ENCODE data around the gene SPATA2. TPM values are rescaled to one million over a fixed set of nuclear protein-coding genes. Genes with fewer than 3 reads are reported as not detected.
"Not testable (repeated sequence)": the region's sequence is repeated elsewhere in the genome, so short reads cannot be mapped to it uniquely, and the experiment has no call there.

The SPATA2 gene
- polyA plus RNA-seq (ENCODE audit: insufficient read length in 4 of 4): 10 to 100 TPM in 2 of 4 donors, 1 to 10 TPM in 2; 8.8 to 12.1 (median 10.8) TPM

DNA sequence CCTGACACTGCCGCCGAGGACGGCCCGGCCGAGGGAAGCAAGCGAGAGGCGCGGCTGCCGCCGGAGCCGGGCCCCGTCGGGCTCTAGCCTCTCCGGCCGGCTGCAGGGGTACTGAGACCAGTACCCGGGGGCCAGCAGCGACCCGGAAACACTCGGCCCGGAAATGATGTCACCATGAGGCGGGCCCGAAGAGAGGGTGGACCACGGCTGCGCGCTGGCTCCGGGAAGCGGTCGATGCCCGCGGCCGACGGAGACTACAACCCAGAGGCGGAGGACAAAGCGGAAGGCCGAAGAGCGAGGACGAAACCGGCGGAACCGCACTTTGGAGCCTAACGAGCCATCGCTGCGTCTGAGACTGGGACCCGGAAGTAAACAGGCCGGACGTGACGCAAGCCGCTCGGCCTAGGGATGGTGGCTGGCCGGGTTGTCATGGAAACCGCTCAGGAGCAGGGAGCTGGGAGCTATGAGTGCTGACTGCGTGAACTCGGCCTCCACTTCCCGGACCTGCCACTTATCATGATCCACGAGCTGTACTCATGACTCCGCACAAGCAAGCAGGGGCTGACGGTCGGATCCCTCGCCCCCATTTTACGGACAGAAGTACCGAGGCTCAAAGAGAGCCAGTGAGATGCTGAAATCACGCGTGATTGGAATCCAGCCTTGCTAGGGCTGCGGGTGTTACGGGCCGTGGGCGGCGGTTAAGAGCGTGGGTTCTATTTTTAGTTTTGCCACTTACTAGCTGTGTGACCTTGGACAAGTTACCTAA, at the start of gene SPATA2:
SPATA2 (minus strand) TSS at position 150 of the 766 bp plus-strand sequence. CDS start 7,039 bp downstream, outside the sequence.
- DNase-seq (ENCODE audit: low read depth in 4 of 4, low spot score in 2 of 4): peak in 3 of 4 donors; percentile 87 to 94 (median 91)

- DNase-seq (ENCODE audit: low read depth in 4 of 4, low spot score in 2 of 4): no peak
Observed at GRCh38 chr20:49961413-49961812, 46.1 kb upstream of the SPATA2 start.

GRCh38 chr20:49957089-49957938, 42.0 kb upstream of the SPATA2 start:
- DNase-seq (ENCODE audit: low read depth in 4 of 4, low spot score in 2 of 4): not testable (repeated sequence)

DNA sequence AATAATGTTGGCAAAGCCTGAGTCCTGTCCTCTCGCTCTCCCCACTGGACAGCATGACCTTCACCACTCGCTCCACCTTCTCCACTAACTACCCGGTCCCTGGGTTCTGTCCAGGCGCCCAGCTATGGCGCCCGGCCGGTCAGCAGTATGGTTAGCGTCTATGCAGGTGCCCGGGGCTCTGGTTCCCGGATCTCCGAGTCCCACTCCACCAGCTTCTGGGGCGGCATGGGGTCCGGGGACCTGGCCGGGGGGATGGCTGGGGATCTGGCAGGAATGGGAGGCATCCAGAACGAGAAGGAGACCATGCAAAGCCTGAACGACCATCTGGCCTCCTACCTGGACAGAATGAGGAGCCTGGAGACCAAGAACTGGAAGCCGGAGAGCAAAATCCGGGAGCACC, 41.4 kb upstream of the SPATA2 start:
- DNase-seq (ENCODE audit: low read depth in 4 of 4, low spot score in 2 of 4): no peak

- DNase-seq (ENCODE audit: low read depth in 4 of 4, low spot score in 2 of 4): not testable (repeated sequence)
Observed at GRCh38 chr20:49955830-49956396, 40.6 kb upstream of the SPATA2 start.

DNA sequence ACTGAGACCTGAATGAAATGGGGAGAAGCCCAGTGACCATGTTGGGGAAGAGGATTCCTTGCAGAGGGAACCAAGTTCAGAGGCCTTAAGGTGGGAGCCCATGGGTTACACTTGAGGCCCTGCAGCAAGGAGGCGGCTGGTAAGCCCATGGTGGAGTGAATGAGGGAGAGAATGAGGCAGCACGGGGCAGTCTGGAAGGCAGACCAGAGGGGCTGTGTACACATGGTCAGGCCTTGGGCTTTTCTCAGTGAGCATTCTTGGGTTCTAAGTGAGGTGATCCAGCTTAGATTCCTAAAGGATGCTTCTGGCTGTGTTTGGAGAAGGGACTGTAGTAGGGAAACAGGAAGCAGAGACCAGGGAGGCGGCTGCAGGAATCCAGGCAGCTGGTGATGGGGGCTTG, 39.8 kb upstream of the SPATA2 start:
- no peak for DNase-seq (ENCODE audit: low read depth in 4 of 4, low spot score in 2 of 4)

DNA sequence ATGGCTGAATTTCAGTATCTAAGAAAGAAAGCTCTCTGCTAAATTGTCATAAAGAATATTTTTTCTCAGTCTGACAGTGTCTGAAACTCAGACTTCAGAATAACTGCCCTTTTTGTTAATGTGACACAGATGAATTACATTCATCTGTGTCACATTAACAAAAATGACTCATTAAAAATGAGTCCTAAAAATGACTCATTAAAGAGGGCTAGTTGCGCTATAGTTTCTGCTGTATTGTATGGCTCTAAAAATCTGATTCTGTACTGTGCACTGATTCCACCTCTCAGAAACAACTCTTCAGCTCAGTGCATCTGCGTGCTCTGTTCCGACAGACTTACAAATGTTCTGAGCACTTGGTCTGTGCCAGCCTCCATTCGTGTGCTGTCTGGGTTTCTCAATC, 35.8 kb upstream of the SPATA2 start:
- no peak for DNase-seq (ENCODE audit: low read depth in 4 of 4, low spot score in 2 of 4)

GRCh38 chr20:49948809-49949507, 33.6 kb upstream of the SPATA2 start:
- DNase-seq (ENCODE audit: low read depth in 4 of 4, low spot score in 2 of 4): no peak

GRCh38 chr20:49948178-49948577, 32.8 kb upstream of the SPATA2 start:
- DNase-seq (ENCODE audit: low read depth in 4 of 4, low spot score in 2 of 4): no peak

DNA sequence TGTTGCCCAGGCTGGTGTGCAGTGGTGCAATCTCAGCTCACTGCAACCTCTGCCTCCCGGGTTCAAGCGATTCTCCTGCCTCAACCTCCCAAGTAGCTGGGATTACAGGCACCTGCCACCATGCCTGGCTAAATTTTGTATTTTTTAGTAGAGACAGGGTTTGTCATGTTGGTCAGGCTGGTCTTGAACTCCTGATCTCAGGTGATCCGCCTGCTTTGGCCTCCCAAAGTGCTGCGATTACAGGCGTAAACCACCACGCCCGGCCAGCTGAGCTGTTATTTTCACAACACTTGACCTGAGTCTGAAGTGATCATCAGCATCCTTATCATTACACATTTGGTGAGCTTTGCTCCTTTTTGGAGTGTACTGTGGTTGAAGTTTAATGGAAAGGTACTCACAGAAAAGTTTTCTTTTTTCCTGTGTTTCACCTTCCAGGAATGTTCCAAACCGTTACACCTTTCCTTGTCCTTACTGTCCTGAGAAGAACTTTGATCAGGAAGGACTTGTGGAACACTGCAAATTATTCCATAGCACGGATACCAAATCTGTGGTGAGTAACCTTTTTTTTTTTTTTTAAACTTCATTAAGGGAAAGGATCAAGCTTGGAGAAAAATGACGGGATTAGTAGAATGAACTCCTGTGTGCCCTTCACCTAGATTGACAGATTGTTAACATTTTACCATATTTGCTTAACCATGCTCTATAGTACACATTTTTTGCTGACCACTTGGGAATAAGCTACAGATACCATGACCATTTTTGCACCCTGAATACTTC, 30.6 kb upstream of the SPATA2 start:
- DNase-seq (ENCODE audit: low read depth in 4 of 4, low spot score in 2 of 4): no peak

DNA sequence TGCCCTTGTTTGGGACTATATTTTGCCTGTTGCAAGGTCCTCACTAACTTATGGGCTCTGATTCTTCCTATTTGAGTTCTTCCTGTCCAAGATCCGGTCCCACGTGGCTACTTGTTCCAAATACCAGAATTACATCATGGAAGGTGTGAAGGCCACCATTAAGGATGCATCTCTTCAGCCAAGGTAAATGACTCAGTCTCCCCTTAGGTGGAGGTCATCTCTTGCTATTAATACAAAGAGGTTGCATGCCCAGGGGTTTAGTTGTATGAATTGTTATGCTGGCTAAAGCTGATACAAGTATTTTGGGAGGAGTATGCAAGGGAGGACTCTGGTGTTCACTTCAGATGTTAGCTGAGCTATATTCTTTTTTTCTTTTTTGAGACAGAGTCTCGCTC, 30.0 kb upstream of the SPATA2 start:
- no peak for DNase-seq (ENCODE audit: low read depth in 4 of 4, low spot score in 2 of 4)

GRCh38 chr20:49942942-49943341, 27.6 kb upstream of the SPATA2 start:
- DNase-seq (ENCODE audit: low read depth in 4 of 4, low spot score in 2 of 4): no peak

DNA sequence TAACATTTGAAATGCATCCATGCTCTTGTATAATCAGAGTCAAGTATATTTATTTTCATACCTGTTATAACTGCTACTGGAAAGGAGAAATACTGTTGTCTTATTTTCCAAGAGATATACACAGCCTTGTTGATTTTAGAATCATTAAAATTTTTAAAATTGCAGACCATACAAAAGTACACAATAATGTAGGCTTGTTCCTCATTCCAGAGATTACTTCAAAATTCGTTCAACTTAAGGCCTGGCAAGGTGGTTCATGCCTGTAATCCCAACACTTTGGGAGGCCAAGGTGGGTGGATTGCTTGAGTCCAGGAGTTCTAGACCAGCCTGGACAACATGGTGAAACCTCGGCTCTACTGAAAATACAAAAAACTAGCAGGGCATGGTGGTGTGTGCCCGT, 27.0 kb upstream of the SPATA2 start:
- DNase-seq (ENCODE audit: low read depth in 4 of 4, low spot score in 2 of 4): no peak

GRCh38 chr20:49941456-49941855, 26.1 kb upstream of the SPATA2 start:
- no peak for DNase-seq (ENCODE audit: low read depth in 4 of 4, low spot score in 2 of 4)

DNA sequence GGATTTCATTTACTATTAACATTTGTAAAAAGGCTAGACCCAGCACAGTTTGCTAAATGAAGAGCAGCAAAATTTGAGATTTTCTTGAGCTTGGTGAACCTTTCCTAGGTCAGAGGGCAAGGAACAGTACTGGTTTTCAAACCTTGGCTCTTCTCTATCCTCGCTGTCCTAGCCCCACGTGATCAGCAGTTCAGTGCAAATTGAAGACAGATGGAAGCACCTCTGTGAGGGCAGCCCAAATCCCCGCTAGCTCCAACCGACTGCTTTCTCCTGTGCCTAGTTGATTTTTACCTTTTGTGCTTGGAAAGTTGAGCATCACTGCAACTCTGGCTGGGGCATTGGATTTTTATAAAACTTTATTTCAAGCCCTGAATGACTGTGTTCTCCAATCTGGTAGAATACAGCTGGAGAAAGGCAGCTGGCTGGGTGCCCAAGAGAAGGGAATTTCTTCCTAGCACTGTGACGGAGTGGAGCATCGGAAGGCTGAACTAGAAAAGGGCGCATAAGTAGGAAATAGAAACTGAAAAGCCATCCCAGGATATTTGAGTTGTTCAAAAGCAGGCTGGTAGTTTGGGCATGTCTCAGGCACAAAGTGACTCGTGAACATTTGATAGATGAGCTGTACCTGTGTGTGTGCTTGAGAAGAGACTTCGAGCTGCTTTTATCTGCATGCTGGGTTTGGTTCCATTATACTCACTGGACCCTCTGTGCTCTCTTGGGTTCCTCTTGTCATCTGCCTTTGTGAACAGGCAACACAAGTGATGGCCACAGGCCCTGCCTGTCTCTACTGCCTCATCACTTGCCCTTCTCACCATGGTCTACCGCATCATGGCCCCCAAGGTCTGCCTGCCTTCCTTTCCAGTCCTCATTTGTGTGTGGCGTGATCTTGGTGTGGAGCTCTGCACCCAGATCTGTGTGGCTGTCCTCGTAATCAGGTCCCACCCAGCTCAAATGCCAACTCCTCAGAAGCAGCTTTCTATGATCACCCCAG, 23.1 kb upstream of the SPATA2 start:
- no peak for DNase-seq (ENCODE audit: low read depth in 4 of 4, low spot score in 2 of 4)

GRCh38 chr20:49937027-49937929, 21.9 kb upstream of the SPATA2 start:
- DNase-seq (ENCODE audit: low read depth in 4 of 4, low spot score in 2 of 4): no peak

DNA sequence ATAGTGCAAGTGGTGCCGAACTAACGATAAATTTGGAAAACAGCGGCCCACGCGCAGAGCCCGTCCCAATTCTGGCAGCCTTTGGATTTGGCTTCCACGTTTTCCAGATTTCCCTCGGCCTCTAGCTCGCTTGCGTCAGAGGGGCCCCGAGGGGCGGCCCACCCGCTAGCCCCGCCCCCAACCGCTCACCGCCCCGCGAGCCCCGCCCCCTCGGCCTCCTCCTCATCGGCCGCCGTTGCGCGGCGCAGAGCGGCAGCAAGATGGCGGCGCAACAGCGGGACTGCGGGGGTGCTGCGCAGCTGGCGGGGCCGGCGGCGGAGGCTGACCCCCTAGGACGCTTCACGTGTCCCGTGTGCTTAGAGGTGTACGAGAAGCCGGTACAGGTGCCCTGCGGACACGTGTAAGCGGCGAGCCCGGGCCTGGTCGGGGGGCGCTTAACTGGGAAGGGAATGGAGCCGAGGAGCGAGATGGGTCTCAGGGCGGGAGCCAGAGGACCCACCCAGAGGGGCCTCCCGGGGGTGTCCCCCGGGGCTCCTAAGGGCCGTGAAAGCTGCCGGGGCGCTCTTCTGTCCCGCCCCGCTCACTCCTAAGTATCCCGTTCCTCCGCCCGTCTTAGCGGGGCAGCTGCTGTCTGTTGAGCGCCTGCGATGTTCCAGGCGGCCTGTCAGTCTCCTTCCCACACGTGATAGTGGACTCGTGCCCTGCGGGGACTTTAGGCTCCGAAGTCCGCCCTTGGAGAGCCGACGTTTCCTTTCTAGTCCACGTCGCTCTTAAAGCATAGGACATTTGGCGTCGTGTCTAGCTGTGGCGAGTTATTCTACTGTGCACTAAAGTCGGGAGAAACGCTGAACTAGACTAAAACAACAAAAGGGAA, 21.1 kb upstream of the SPATA2 start, which contains the start of gene RNF114:
RNF114 (plus strand) TSS at position 245 of the 874 bp plus-strand sequence; CDS start at position 261, 16 bp downstream.
- peak in 2 of 4 donors; percentile 82 to 85 for DNase-seq (ENCODE audit: low read depth in 4 of 4, low spot score in 2 of 4)

Measured in left renal cortex interstitium (tissue), 4 donors.